ENCODE measurements around the gene WWOX. TPM values are rescaled to one million over a fixed set of nuclear protein-coding genes. Genes with fewer than 3 reads are reported as not detected.

WWOX gene
- total RNA-seq, 1 donor from 2014 or later: 19.1 TPM

DNA sequence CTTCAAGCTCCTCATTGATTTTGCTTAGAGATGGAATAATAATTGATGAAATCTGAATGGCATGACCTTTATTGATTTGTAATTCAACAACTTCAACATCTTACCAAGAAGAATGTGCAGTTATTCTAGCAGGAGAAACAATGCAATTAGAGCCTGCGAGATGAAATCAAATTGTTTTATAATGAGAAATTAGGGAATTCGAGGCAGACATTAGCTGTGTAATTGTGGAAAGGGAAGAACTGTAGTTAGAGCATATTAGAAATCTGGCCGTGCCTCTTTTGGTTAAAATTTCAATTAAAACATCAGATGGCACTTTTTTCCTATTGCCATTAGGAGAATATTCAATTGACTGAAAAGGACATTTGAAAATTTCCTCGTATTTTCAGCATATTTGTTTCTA lies 325.8 kb downstream of the WWOX start:
- no peak for DNase-seq (ENCODE audit: extremely low read depth, low read depth, low spot score)

DNA sequence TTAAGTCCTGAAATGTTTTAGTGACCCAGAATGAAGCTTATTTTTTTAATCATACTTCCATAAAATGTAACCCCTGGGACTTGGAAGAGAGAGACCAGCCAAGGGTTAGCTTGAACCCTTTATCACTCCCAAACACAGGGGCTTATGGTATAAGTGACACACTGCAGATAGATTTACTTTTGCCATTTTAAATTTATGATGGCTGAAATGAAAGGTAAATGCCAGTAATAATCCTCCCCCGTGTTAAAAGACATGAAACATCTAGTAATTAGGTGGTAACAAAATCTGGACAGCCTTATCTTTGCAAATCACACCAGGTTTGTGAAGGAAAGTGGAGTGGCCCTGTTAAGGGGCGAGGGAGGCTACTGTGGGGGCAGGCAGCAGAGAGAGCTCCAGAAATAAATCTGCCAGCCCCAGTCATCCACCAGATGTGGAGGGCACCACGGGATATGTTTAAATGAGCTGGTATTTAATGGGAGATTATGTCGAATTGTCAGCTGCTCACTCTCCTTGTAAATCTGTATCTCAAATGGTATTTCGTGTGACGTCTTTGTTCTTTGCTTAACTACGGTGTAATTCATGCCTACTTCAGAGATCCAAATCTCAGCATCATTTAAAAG lies 326.5 kb downstream of the WWOX start:
- no peak for DNase-seq (ENCODE audit: extremely low read depth, low read depth, low spot score)

DNA sequence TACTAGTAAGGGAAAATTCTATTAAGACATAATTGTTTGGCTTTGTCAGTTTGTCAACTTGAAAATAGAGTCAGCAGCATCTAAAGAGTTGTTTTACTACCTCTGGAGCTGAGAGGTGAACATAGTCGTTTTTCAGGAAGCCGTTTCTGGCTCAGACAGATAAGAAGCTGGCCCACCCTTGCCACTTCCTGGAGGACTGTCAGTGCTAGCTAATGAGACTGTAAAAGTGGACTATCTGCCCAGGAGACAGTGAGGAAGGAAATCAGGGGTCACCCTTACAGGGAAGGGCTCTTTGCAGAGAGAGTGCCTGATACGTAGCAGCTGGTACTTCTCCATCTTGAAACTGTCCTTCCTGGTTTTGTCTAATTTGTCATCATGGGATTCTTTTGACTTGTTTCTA lies 328.7 kb downstream of the WWOX start:
- DNase-seq (ENCODE audit: extremely low read depth, low read depth, low spot score): no peak

DNA sequence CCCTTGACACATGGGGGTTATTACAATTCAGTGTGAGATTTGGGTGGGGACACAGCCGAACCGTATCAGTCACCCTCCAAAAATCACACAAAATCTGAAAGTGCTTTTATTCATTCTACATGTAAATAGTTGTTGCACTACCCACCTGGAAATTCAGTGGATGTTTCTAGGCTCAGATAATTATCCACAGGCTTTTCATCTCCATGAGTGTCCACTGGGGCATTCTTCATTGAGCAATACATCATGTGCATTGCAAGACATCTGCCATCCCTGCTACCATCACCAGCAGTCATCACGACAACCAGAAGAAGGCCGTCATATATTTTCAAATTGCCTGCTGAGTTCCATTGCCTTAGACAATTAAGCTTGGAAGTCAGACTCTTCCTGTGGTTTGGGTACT lies 330.8 kb downstream of the WWOX start:
- no peak for DNase-seq (ENCODE audit: extremely low read depth, low read depth, low spot score)

DNA sequence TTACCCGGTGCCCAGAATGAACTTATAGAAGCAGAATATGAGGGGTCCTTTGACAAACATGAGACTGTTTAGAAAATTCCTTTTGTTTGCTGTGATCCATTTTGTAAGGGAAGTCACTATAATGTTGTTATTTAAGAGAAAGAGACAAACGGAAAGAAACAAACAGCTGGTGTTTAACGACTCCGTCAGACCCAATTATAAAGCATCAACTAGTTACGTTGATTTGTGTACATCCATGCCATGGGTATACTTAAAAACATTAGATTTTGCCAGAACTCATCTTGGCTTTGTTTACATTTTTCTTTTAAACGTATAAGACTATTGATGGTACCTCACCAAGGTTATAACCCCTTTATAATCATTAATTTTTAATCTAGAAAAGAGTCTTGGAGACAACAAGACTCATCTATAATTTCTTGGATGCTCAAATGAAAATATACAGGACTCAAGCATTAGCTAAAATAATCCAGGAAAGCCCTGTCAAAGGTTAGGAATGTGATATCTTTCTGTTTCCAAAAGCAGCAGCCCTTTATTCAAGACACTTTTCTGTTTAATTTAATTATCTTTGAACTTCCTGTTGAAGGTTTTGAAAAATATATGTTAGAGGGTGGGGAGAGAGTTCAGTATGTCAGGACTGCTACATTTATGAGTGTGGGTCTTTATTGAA lies 331.7 kb downstream of the WWOX start:
- DNase-seq (ENCODE audit: extremely low read depth, low read depth, low spot score): no peak

DNA sequence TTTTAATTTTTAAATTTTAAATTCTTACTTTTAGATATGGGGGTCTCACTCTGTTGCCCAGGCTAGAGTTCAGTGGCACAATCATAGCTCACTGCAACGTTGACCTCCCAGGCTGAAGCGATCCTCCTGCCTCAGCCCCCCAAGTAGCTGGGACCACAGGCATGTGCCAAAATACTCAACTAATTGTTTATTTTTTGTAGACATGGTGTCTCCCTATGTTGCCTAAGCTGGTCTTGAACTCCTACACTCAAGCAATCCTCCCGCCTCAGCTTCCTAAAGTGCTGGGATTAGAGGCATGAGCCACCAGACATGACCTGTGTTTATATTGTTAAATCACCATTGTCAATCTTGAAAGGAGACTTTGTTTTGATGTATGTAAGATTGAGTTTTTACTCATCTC lies 332.2 kb downstream of the WWOX start:
- DNase-seq (ENCODE audit: extremely low read depth, low read depth, low spot score): no peak

DNA sequence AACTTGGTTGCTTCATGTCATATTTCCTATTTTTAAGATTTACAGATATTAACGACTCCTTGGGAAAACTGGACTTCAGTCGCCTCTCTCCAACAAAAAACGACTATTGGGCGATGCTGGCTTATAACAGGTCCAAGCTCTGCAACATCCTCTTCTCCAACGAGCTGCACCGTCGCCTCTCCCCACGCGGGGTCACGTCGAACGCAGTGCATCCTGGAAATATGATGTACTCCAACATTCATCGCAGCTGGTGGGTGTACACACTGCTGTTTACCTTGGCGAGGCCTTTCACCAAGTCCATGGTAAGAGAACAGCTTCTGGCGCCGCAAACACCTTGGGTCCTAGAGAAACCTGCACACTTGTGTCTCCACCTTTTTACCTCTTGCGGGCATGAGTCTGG lies 333.0 kb downstream of the WWOX start:
- DNase-seq (ENCODE audit: extremely low read depth, low read depth, low spot score): no peak

DNA sequence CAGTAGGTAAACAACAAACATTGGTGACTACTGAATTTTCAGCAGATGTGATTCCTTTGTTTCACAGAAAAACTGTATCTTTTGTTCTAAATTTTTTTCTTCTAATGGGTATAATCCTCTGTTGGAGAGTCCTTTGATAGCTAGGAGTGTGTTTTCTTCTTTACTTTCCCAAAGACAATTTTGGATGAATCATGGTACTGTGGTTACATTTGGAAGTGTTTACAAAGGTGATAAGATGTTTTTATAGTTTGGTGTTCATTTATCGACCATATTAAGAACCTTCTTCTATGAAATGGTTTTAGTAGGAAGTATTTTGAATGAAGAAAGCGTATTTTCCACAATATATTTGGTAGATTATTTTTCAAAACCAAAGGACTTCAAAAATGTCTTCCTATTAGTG lies 333.7 kb downstream of the WWOX start:
- DNase-seq (ENCODE audit: extremely low read depth, low read depth, low spot score): no peak

DNA sequence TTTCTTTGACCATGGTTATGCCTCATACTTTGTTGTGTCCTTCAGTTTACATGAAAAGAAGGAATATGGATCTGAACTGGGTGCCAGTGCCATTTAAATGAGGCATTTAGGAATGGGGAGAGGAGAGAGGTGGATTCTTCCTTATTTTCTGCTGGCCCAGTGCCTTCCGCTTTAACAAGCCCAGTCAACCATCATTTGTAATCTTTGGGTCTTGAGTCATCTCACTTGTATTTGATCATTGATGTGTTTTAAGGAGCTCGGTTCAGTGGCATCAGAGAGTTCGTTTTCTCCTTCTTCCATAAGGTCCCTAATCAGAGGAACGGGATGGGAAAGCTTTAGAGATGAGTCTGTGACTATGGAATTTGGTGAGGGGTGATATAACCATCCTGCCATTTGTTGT lies 334.9 kb downstream of the WWOX start:
- DNase-seq (ENCODE audit: extremely low read depth, low read depth, low spot score): no peak

DNA sequence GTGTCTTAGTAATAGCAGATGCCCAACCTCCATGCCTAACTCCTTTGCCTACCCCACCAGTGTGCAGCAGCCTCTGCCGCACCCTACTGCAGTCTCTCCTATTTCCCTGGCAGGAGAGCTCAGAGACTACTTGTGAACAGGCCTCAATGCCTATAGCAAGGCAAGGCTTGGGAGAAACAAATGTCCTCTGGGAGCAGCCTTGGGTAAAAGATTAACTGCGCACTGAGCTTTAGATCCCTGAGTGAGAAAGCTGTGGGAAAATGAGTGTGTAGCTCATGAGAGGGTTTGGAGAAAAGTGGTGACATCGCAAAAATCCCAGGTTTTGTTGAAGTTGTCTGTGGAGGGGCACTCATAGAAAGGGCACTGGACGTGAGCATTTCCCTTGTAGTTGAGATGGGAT lies 335.8 kb downstream of the WWOX start:
- DNase-seq (ENCODE audit: extremely low read depth, low read depth, low spot score): no peak

DNA sequence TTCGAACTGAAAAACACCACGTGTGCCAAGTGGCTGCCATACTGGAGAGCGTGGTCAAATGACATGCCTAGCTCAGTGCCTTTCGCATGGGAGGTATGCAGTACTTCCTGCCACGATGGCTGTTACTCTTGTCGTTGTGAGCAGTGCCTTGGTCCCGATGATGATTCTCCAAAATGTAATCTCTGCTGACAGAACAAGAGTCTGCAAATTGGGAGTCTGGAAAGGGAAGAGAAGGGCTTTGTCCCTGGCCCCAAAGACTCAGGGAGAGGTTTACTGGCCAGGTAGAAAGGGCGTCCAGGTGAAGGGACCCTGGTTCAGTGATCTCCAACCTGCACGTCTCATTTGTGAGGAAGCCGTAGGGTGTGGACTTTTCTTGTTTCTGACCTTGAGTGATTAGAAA lies 336.6 kb downstream of the WWOX start:
- no peak for DNase-seq (ENCODE audit: extremely low read depth, low read depth, low spot score)

DNA sequence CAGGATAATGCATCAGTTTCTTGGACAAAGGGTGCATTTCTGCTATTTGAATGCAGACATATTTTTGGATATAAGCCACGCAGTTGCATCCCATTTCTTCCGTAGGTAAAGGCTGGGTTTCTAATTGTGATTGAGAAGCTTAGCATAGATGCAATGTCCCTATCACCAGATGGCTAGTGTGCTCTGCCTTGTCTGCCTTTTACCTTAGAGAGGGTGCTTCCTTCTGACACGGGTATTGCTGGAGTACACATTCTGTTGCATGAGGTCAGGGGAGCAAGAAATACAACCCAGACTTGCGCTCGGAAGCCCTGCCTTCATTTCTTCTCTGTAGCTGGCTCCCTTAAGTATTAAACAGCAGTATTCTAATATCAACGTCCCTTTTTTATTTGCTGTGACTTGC lies 337.4 kb downstream of the WWOX start:
- no peak for DNase-seq (ENCODE audit: extremely low read depth, low read depth, low spot score)

DNA sequence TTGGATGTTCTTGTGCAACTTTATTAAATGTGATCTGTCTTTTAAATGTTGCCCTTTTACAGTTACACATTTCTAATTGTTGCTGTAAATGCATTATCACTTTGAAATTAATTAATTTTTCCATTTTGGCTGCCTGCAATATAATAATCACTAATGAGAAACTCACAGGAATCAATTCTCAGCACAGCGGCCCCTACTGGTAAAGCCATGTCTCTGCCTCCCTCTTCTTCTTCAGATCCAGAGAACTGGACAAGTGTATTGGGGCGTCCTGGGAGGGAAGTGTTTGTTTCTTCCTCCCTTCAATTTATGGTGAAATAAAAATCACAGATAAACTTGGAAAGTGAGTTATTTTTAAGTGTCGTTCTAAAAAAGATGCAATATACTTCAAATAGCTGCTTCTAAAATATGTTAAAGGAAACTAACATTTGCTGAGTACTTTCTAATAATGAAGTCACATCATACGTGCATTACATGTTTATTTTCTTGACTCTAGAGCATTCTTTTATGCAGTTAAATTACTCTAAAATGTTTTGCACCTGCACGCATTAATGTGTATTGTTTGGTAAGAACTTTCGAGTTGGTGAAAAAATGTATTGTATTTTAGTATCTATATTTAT lies 338.0 kb downstream of the WWOX start:
- no peak for DNase-seq (ENCODE audit: extremely low read depth, low read depth, low spot score)

DNA sequence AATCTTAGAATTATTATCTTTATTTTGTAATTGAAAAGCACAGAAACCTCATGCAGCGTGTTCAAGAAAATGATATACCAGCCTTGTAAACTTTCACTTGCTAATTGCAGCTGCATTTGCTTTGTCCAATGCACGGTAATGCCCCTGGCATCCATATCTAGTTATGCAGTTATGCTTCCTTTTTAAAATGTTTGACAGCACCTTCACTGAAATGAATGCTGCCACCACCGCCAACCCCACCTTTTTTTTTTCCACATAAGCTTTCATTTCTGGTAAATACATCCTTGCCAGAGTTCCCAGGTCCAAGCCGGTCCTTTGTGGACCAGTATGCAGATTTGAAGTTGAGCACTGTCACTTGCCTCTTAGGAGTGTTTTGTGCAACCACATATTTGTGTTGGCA lies 338.8 kb downstream of the WWOX start:
- no peak for DNase-seq (ENCODE audit: extremely low read depth, low read depth, low spot score)

DNA sequence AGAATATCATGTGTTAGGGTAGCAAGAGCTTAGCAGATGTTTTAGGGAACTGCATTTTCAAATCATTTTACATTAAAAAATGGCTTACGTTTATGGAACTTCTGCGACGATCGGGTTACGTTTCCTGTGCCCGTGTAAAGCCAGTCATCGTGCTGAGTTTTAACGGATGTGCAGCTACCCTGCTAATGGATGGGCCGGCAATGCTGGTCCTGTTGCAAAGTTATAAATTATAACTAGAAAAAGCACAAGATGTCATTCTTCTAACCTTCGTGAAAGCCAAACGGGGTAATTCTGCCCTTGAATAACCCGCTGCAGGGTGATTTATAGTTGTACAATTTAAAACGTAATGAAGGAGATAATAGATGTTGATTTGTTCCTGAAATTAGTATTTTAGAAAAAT lies 339.2 kb downstream of the WWOX start:
- no peak for DNase-seq (ENCODE audit: extremely low read depth, low read depth, low spot score)

DNA sequence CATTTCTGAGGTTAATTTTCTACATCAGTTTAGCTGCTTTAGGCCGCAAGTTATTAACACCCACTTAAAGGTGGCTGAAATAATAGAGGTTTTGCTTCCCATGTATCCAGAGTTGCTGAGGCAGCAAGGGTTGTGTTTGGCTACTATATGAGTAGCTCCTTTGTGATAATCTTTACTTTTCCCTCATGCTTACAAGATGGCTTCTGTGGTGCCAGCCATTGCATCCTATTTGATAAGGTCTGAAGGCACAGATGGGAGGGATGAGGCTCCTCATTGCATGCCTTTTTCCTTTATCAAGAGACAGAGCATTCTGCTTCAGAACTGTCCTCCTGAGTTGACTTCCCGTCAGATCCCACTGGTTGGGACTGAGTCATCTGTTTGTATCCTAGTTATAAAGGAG lies 340.2 kb downstream of the WWOX start:
- no peak for DNase-seq (ENCODE audit: extremely low read depth, low read depth, low spot score)

DNA sequence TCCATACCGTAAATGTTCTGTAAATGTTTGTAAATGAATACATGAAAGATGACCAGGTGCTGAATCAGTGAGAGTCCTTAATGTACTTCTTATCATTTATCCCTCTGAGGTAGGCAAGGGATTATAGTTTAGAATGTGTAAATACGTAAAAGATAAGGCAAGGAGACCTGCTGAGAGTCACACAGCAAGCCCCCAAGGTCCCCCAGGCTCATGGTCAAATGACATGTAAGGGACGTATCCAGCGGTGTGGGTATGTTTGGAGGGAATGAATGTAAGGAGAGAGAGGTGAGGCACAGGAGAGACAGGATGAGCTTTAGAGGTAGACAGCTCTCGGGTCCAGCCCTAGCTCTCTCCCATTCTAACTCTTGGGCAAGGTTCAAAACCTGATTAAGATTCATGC lies 341.8 kb downstream of the WWOX start:
- no peak for DNase-seq (ENCODE audit: extremely low read depth, low read depth, low spot score)

DNA sequence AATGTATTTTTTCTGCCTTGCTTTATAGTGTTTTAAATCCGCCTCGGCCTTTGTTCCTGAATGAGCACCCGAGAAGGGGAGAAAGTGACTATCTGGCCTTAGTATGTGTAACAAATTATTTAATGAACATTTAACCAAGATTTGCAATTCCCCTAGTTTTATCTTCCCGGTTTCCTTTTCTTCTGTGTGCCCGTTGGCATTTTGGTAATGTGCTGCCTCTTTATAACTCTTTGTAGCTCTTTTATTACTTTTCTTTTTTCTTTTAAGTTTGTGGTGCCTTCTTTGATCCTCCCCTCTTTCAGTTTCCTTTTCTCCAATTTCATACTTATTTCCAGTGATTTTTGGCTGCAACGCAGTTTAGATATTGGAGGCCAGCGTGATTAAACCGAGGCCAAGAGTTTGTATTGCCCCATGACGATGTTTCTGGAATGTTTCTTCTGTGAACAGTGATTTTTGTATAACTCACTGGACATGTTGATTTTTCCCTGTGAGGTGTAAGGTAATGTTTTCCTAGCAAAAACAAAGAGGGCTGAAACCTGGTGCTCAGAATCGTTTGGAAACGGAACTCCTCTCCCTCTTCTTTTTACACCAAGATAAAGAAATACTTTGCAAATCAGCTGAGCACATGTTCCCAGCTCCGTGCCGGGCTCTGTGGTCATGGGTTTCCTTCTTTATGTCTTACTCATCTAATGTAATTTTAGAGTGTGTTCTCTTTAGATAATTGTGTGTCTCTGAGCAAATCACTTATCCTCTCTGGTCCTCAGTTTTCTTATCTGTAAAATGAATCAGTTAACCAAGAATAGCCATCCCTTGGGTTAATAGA lies 344.3 kb downstream of the WWOX start:
- no peak for DNase-seq (ENCODE audit: extremely low read depth, low read depth, low spot score)

DNA sequence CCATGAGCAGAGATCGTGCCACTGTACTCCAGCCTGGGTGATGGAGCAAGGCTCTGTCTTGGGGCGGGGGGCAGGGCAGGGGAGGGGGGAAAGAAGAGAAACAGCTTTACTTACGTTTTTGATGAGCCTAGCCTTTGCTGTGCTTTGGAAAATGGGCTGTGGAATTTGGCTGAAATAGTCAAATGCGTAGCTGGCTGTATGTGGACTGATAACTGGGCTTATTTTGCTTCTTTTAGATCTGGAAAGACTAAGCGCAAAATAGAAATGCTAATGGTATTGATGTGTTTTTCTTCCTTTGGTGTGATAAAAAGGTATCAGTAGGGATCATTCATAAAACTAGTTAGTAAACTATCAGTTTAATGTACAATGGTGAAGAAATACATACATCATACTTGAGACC lies 346.4 kb downstream of the WWOX start:
- DNase-seq (ENCODE audit: extremely low read depth, low read depth, low spot score): no peak

DNA sequence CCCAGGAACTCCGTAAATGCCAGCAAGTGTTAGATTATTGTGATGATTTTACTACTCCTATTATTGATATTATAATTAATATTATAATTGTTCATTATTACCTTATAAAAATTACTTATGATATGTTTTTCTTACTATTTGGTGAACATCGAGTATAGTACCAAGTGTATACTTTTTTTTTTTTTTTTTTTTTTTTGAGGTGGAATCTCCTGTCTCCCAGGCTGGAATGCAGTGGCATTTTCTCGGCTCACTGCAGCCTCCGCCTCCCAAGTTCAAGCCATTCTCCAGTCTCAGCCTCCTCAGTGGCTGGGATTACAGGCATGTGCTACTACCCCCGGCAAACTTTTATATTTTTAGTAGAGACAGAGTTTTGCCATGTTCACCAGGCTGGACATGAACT lies 347.0 kb downstream of the WWOX start:
- DNase-seq (ENCODE audit: extremely low read depth, low read depth, low spot score): no peak

DNA sequence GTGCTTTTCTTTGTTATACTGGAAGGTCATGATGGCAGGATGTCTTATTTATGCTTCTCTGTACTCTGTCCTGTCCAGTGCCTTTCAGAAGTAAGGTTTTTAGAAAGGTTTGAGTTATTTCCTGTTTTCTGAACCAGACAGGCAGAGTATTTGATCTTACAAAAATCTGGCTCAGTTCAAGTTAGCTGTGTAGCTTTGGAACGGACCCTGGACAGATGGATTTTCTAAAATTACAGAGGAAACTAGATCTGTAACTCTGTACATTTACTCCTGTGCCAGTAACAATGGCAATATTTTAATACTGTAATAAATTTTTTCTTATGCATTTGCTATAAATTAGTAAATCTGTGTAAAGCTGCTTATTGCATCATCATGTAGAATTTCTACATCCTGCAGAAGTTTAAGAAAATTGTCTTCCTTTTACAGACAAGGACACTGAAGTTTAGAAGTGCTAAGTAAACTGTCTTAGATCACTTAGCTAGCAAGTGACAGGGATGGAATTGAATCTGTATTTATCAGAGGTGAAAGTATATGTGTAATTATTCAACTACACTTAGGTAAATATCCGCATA lies 347.6 kb downstream of the WWOX start:
- DNase-seq (ENCODE audit: extremely low read depth, low read depth, low spot score): no peak
